ENCODE measurements around the gene PPP1R9B. TPM values are rescaled to one million over a fixed set of nuclear protein-coding genes. Genes with fewer than 3 reads are reported as not detected.

The PPP1R9B gene
- total RNA-seq, 1 experiment from 2014 or later, result 112 TPM

DNA sequence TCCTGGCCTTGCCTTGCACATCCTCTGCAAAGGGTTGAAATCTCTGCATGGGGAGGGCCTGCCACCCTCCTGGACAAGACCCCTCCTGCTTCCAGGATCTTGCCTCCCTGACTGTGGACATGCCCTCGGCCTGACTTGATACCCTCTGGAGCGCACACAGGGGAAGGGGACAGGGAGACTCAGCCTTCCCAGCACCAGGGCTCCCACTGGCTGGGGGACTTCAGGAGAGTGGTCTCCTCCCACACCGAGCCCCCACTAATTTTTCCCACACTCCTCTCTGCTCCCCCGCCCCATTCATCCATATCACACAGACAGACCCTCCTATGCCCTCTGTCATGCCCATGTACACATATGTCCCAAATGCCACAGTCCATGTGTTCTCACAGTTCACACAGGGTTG, 29.6 kb upstream of the PPP1R9B start:
- POLR2A ChIA-PET, result no interaction called here
- RAD21 ChIA-PET (ENCODE audit: low non-redundant PET in 1 of 2, low total read pairs in 2 of 2, uncharacterized antibody in 2 of 2, unreplicated experiment in 2 of 2), result no interaction called here
- CTCF ChIA-PET, result no interaction called here

More for the DNA sequence above, 29.6 kb upstream of the PPP1R9B start:
- Histone ChIP-seq H4K20me1 (ENCODE audit: insufficient read depth) (no peaks in the 10 kb centered on the region), H3K36me3 (ENCODE audit: control insufficient read depth in 1 of 2, insufficient read depth in 2 of 2, low read length in 2 of 2) (no peaks in the 10 kb centered on the region), H3K79me2 (ENCODE audit: insufficient read depth, low read length) (no peaks in the 10 kb centered on the region), H3K4me3 (replicated peaks in 1 of 2; ENCODE audit: low read depth in 1 of 2, low read length in 2 of 2) (no peak overlapping the region), H3K9me3 (ENCODE audit: control insufficient read depth in 1 of 2, insufficient read depth in 1 of 2, low read depth in 1 of 2, low read length in 2 of 2) (no peaks in the 10 kb centered on the region), H3K9ac (ENCODE audit: low read length) (no peak overlapping the region), H2AFZ (ENCODE audit: low read depth, low read length, poor library complexity, severe bottlenecking) (no peak overlapping the region), H3K9me2 (ENCODE audit: insufficient read depth) (no peaks in the 10 kb centered on the region), H3K27me3 (ENCODE audit: insufficient read depth, low read length) (no peaks in the 10 kb centered on the region), H3K4me1 (ENCODE audit: control insufficient read depth in 1 of 2, insufficient read depth in 2 of 2, low read length in 2 of 2) (peaks cover 34 to 41% of the 10 kb centered on the region in 2 experiments), H3K4me2 (ENCODE audit: low read length) (no peak overlapping the region), H3K27ac (ENCODE audit: low read depth, low read length) (no peak overlapping the region)
- ATAC-seq, result no peak
- no peak for DNase-seq (ENCODE audit: low read depth, low spot score)
- TF ChIP-seq FOSL1 (IDR thresholded peaks at IDR 0.05; ENCODE audit: low read depth), result no peak
- no peak for TF ChIP-seq SIN3A (IDR thresholded peaks at IDR 0.05; ENCODE audit: low read depth)
- TF ChIP-seq TCF7L2 (IDR thresholded peaks at IDR 0.05; ENCODE audit: borderline replicate concordance, extremely low read depth, insufficient read depth, insufficient read length), result no peak
- no peak for TF ChIP-seq SP1 (IDR thresholded peaks at IDR 0.05; ENCODE audit: low read depth)
- no peak for TF ChIP-seq MAX (IDR thresholded peaks at IDR 0.05)
- TF ChIP-seq POLR2A (IDR thresholded peaks at IDR 0.05; ENCODE audit: borderline replicate concordance, extremely low read depth, insufficient read depth, insufficient read length), result no peak
- TF ChIP-seq ZNF274 (IDR thresholded peaks at IDR 0.05; ENCODE audit: low read depth, low read length), result no peak
- no peak for TF ChIP-seq ELF1 (IDR thresholded peaks at IDR 0.05; ENCODE audit: borderline replicate concordance, low read depth)
- TF ChIP-seq SRF (IDR thresholded peaks at IDR 0.05; ENCODE audit: low read depth), result no peak
- no peak for TF ChIP-seq ZBTB33 (IDR thresholded peaks at IDR 0.05; ENCODE audit: extremely low read depth, insufficient replicate concordance, low read length)
- TF ChIP-seq, protein P1, sequence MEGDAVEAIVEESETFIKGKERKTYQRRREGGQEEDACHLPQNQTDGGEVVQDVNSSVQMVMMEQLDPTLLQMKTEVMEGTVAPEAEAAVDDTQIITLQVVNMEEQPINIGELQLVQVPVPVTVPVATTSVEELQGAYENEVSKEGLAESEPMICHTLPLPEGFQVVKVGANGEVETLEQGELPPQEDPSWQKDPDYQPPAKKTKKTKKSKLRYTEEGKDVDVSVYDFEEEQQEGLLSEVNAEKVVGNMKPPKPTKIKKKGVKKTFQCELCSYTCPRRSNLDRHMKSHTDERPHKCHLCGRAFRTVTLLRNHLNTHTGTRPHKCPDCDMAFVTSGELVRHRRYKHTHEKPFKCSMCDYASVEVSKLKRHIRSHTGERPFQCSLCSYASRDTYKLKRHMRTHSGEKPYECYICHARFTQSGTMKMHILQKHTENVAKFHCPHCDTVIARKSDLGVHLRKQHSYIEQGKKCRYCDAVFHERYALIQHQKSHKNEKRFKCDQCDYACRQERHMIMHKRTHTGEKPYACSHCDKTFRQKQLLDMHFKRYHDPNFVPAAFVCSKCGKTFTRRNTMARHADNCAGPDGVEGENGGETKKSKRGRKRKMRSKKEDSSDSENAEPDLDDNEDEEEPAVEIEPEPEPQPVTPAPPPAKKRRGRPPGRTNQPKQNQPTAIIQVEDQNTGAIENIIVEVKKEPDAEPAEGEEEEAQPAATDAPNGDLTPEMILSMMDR (IDR thresholded peaks at IDR 0.05 in 2 of 3, conservative IDR thresholded peaks at IDR 0.05 in 1 of 3; ENCODE audit: borderline replicate concordance in 1 of 3, insufficient read depth in 1 of 3, low read depth in 2 of 3, low read length in 2 of 3), result no peak
- TF ChIP-seq YY1 (IDR thresholded peaks at IDR 0.05; ENCODE audit: extremely low read depth, insufficient replicate concordance, low read depth, low read length), result no peak
- TF ChIP-seq, protein P2, sequence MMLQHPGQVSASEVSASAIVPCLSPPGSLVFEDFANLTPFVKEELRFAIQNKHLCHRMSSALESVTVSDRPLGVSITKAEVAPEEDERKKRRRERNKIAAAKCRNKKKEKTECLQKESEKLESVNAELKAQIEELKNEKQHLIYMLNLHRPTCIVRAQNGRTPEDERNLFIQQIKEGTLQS (IDR thresholded peaks at IDR 0.05), result no peak
- TF ChIP-seq EGR1 (IDR thresholded peaks at IDR 0.05; ENCODE audit: low read depth), result no peak
- TF ChIP-seq, protein P3, sequence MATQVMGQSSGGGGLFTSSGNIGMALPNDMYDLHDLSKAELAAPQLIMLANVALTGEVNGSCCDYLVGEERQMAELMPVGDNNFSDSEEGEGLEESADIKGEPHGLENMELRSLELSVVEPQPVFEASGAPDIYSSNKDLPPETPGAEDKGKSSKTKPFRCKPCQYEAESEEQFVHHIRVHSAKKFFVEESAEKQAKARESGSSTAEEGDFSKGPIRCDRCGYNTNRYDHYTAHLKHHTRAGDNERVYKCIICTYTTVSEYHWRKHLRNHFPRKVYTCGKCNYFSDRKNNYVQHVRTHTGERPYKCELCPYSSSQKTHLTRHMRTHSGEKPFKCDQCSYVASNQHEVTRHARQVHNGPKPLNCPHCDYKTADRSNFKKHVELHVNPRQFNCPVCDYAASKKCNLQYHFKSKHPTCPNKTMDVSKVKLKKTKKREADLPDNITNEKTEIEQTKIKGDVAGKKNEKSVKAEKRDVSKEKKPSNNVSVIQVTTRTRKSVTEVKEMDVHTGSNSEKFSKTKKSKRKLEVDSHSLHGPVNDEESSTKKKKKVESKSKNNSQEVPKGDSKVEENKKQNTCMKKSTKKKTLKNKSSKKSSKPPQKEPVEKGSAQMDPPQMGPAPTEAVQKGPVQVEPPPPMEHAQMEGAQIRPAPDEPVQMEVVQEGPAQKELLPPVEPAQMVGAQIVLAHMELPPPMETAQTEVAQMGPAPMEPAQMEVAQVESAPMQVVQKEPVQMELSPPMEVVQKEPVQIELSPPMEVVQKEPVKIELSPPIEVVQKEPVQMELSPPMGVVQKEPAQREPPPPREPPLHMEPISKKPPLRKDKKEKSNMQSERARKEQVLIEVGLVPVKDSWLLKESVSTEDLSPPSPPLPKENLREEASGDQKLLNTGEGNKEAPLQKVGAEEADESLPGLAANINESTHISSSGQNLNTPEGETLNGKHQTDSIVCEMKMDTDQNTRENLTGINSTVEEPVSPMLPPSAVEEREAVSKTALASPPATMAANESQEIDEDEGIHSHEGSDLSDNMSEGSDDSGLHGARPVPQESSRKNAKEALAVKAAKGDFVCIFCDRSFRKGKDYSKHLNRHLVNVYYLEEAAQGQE (IDR thresholded peaks at IDR 0.05; ENCODE audit: low read depth), result no peak
- TF ChIP-seq POLR2AphosphoS5 (IDR thresholded peaks at IDR 0.05; ENCODE audit: low read depth, low read length), result no peak
- no peak for TF ChIP-seq CBX3 (IDR thresholded peaks at IDR 0.05; ENCODE audit: low read depth)
- TF ChIP-seq EZH2 (IDR thresholded peaks at IDR 0.05), result no peak
- no TSS peak for BruUV-seq (replicated peaks)
- intact Hi-C loops (cut with micrococcal nuclease), result no loop called here

Data from HCT116 (cell line).